Activated T-helper 1 cell treated with Interleukin-2 at 50 U/mL for 16 hours (primary cell): Measurements from ENCODE around the gene EXOC7.
A peak's percentile ranks its signal among the peaks of the same experiment; 100 is the strongest.
"Not testable (repeated sequence)": the region's sequence is repeated elsewhere in the genome, so short reads cannot be mapped to it uniquely, and the experiment has no call there.

ENCODE experiments used
- DNase-seq: peaks from one replicate; pipeline ENCODE4 v3.0.0-alpha.2; 2020; ENCODE audit warnings: low read depth

EXOC7 gene

GRCh38 chr17:76076146-76076764, 27.3 kb downstream of the EXOC7 start:
- DNase-seq = no peak

GRCh38 chr17:76075364-76076145, 28.0 kb downstream of the EXOC7 start:
- no peak for DNase-seq

GRCh38 chr17:76074390-76075363, 28.9 kb downstream of the EXOC7 start, which contains the start of gene GALR2:
Gene GALR2, plus strand, starts transcription at chr17:76074781. Its CDS starts 103 bp downstream, at chr17:76074884.
- DNase-seq = no peak

GRCh38 chr17:76072148-76072858, 31.3 kb downstream of the EXOC7 start, which contains the start of gene SRP68:
Gene SRP68, minus strand, starts transcription at chr17:76072517. Its CDS starts 26 bp downstream, at chr17:76072491.
- DNase-seq = peak; percentile 76

- no peak for DNase-seq
Measured at GRCh38 chr17:76071531-76072147, 31.9 kb downstream of the EXOC7 start.

- no peak for DNase-seq
Measured at GRCh38 chr17:76065775-76066174, 37.8 kb downstream of the EXOC7 start.

GRCh38 chr17:76063875-76064546, 39.6 kb downstream of the EXOC7 start:
- DNase-seq = no peak

- not testable (repeated sequence) for DNase-seq
Measured at GRCh38 chr17:76058264-76058663, 45.3 kb downstream of the EXOC7 start.

- no peak for DNase-seq
Measured at GRCh38 chr17:76056882-76057281, 46.7 kb downstream of the EXOC7 start.

GRCh38 chr17:76054112-76054476, 49.5 kb downstream of the EXOC7 start:
- no peak for DNase-seq

- no peak for DNase-seq
Measured at GRCh38 chr17:76053246-76054111, 50.1 kb downstream of the EXOC7 start.

GRCh38 chr17:76051561-76051960, 52.0 kb downstream of the EXOC7 start:
- DNase-seq = no peak

GRCh38 chr17:76050538-76051467, 52.8 kb downstream of the EXOC7 start:
- DNase-seq = no peak

- no peak for DNase-seq
Measured at GRCh38 chr17:76049836-76050537, 53.6 kb downstream of the EXOC7 start.

GRCh38 chr17:76049239-76049638, 54.3 kb downstream of the EXOC7 start:
- no peak for DNase-seq

GRCh38 chr17:76048711-76049110, 54.9 kb downstream of the EXOC7 start:
- no peak for DNase-seq

GRCh38 chr17:76048025-76048605, 55.5 kb downstream of the EXOC7 start:
- DNase-seq = no peak
